ENCODE data around the gene FERMT3. TPM values are rescaled to one million over a fixed set of nuclear protein-coding genes. Genes with fewer than 3 reads are reported as not detected.

Gene FERMT3
- total and polyA plus RNA-seq, 2 of the 13 experiments (the other 11 are each of a cell fraction or from before 2014, with no cell fraction given): 0.29 TPM; not detected in 1

- TF ChIP-seq ZNF7 (CRISPR knock-in tag; IDR thresholded peaks at IDR 0.05): no peak
- peak; percentile 52; the same call in 1 of the 2 replicates for TF ChIP-seq SPEN (CRISPR knock-in tag; IDR thresholded peaks at IDR 0.05; ENCODE audit: low read depth)
- no peak for TF ChIP-seq FOXP1 (IDR thresholded peaks at IDR 0.05)
- no peak for TF ChIP-seq FOXP1 (CRISPR knock-in tag; IDR thresholded peaks at IDR 0.05)
- TF ChIP-seq FOSL1 (CRISPR knock-in tag; IDR thresholded peaks at IDR 0.05; ENCODE audit: borderline replicate concordance): no peak
- no peak for TF ChIP-seq CSRNP1 (CRISPR knock-in tag; IDR thresholded peaks at IDR 0.05)
- TF ChIP-seq DPF2 (CRISPR knock-in tag; IDR thresholded peaks at IDR 0.05; ENCODE audit: borderline replicate concordance, low read depth): no peak
- TF ChIP-seq, protein P1, sequence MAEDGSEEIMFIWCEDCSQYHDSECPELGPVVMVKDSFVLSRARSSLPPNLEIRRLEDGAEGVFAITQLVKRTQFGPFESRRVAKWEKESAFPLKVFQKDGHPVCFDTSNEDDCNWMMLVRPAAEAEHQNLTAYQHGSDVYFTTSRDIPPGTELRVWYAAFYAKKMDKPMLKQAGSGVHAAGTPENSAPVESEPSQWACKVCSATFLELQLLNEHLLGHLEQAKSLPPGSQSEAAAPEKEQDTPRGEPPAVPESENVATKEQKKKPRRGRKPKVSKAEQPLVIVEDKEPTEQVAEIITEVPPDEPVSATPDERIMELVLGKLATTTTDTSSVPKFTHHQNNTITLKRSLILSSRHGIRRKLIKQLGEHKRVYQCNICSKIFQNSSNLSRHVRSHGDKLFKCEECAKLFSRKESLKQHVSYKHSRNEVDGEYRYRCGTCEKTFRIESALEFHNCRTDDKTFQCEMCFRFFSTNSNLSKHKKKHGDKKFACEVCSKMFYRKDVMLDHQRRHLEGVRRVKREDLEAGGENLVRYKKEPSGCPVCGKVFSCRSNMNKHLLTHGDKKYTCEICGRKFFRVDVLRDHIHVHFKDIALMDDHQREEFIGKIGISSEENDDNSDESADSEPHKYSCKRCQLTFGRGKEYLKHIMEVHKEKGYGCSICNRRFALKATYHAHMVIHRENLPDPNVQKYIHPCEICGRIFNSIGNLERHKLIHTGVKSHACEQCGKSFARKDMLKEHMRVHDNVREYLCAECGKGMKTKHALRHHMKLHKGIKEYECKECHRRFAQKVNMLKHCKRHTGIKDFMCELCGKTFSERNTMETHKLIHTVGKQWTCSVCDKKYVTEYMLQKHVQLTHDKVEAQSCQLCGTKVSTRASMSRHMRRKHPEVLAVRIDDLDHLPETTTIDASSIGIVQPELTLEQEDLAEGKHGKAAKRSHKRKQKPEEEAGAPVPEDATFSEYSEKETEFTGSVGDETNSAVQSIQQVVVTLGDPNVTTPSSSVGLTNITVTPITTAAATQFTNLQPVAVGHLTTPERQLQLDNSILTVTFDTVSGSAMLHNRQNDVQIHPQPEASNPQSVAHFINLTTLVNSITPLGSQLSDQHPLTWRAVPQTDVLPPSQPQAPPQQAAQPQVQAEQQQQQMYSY (CRISPR knock-in tag; IDR thresholded peaks at IDR 0.05): no peak
- TF ChIP-seq HNRNPH1 (optimal IDR thresholded peaks at IDR 0.05; ENCODE audit: low read depth, low read length): peak; percentile 49
- no peak for TF ChIP-seq GATA4 (IDR thresholded peaks at IDR 0.05; ENCODE audit: borderline replicate concordance, low read depth)
- no peak for TF ChIP-seq ZNF670 (CRISPR knock-in tag; IDR thresholded peaks at IDR 0.05; ENCODE audit: borderline replicate concordance)
- TF ChIP-seq ELF3 (CRISPR knock-in tag; IDR thresholded peaks at IDR 0.05): no peak
- TF ChIP-seq GABPB1 (CRISPR knock-in tag; IDR thresholded peaks at IDR 0.05): peak; percentile 28; the same call in 1 of the 2 replicates
- peak; percentile 60; the same call in 1 of the 2 replicates for TF ChIP-seq KDM2A (CRISPR knock-in tag; IDR thresholded peaks at IDR 0.05; ENCODE audit: borderline replicate concordance, low read depth)
- no peak for TF ChIP-seq ZNF225 (CRISPR knock-in tag; IDR thresholded peaks at IDR 0.05)
- no peak for TF ChIP-seq ZNF446 (CRISPR knock-in tag; IDR thresholded peaks at IDR 0.05)
- peak; percentile 36; the same call in 1 of the 2 replicates for TF ChIP-seq YEATS2 (CRISPR knock-in tag; IDR thresholded peaks at IDR 0.05; ENCODE audit: borderline replicate concordance)
- TF ChIP-seq ZFYVE20 (CRISPR knock-in tag; IDR thresholded peaks at IDR 0.05; ENCODE audit: borderline replicate concordance, low read depth): no peak
- TF ChIP-seq MED1 (CRISPR knock-in tag; IDR thresholded peaks at IDR 0.05): peak; percentile 39
- TF ChIP-seq GFI1 (CRISPR knock-in tag; IDR thresholded peaks at IDR 0.05; ENCODE audit: borderline replicate concordance): no peak
- TF ChIP-seq HMG20B (CRISPR knock-in tag; conservative IDR thresholded peaks at IDR 0.05): no peak
- no peak for TF ChIP-seq ZNF33B (CRISPR knock-in tag; IDR thresholded peaks at IDR 0.05)
- TF ChIP-seq NFYB (CRISPR knock-in tag; IDR thresholded peaks at IDR 0.05): peak; percentile 35
- TF ChIP-seq KDM5A (IDR thresholded peaks at IDR 0.05; ENCODE audit: borderline replicate concordance, low read length): no peak
- no peak for TF ChIP-seq ZNF224 (CRISPR knock-in tag; IDR thresholded peaks at IDR 0.05)
These were observed 24.8 kb upstream of the FERMT3 start (continued) for GRCh38 chr11:64181506-64182411.
